ENCODE data around the gene ATG2A. TPM values are rescaled to one million over a fixed set of nuclear protein-coding genes. Genes with fewer than 3 reads are reported as not detected.

The ATG2A gene
- total RNA-seq, 4 donors from 2014 or later: 19.9 to 28.7 (median 26.1) TPM

GRCh38 chr11:64861227-64861975 is 55.6 kb downstream of the ATG2A start:
- Histone ChIP-seq H3K4me1 (peaks cover 96 to 100% (median 99%) of the 10 kb centered on the region in 4 donors), H3K36me3 (peaks cover 17 to 33% (median 30%) of the 10 kb centered on the region in 4 donors)

DNA sequence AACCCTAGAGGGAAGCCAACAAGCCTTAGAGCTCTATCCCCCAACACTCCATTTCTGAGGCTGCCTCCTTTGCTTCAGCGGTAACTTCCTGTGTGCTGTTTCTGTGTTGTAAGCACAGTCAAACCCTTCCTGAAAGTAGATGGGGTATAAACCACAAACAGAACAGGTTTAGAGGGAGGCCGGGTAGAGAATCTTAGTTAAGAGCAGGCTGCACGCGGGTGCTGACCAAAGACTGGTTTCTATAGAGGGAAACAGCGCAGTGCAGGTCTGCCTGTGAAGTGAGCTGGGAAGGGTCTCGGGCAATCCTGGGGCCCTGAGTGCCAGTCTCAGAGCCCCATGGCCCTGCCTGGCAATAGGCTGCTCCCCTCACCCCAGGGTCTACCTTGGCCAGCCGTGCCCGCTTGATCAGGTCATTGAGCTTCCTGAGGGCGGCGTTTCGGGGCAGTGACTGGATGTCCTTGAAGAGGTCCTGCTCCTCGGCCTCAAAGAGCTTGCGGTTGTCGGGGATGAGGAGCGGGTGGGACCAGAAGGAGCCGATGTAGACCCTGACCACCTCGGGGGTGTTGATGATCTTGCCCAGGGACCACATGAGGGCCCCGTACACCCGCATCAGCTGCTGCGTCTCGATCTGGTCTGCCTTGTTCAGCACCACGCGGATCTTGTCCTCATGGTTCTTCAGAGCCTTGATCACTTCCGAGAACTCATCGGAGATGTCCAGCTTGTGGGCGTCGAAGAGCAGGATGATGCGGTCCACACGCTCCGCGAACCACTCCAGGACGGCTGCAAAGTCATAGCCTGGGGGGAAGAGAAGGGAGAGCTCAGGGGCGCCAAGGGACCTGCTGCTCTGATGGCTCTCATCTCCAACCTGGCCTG is 57.2 kb downstream of the ATG2A start:
- DNase-seq (ENCODE audit: extremely low spot score): no peak
- no peaks in the 10 kb centered on the region for H3K27me3 ChIP-seq
- peaks cover 98 to 100% (median 99%) of the 10 kb centered on the region in 4 donors for H3K4me1 ChIP-seq
- no peak overlapping the region for H3K4me3 ChIP-seq
- WGBS: 91% methylated on average over 30 of the region's 33 CpGs
- peak overlapping the region; percentile 93 to 98 (median 94) for H3K27ac ChIP-seq (replicated peaks in 1 of 4)
- H3K9me3 ChIP-seq: no peaks in the 10 kb centered on the region
- intact Hi-C loops (cut with DNase I): no loop called here
- H3K36me3 ChIP-seq: peaks cover 17 to 33% (median 30%) of the 10 kb centered on the region in 4 donors
- TF ChIP-seq, protein P1, sequence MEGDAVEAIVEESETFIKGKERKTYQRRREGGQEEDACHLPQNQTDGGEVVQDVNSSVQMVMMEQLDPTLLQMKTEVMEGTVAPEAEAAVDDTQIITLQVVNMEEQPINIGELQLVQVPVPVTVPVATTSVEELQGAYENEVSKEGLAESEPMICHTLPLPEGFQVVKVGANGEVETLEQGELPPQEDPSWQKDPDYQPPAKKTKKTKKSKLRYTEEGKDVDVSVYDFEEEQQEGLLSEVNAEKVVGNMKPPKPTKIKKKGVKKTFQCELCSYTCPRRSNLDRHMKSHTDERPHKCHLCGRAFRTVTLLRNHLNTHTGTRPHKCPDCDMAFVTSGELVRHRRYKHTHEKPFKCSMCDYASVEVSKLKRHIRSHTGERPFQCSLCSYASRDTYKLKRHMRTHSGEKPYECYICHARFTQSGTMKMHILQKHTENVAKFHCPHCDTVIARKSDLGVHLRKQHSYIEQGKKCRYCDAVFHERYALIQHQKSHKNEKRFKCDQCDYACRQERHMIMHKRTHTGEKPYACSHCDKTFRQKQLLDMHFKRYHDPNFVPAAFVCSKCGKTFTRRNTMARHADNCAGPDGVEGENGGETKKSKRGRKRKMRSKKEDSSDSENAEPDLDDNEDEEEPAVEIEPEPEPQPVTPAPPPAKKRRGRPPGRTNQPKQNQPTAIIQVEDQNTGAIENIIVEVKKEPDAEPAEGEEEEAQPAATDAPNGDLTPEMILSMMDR (IDR thresholded peaks at IDR 0.05): no peak
- TF ChIP-seq POLR2A (IDR thresholded peaks at IDR 0.05; ENCODE audit: low read depth) (no peak), EP300 (IDR thresholded peaks at IDR 0.05) (no peak), POLR2AphosphoS5 (IDR thresholded peaks at IDR 0.05) (no peak)

More at GRCh38 chr11:64861227-64861975, 55.6 kb downstream of the ATG2A start:
- no peak for DNase-seq (ENCODE audit: extremely low spot score)
- no peak for TF ChIP-seq POLR2AphosphoS5 (IDR thresholded peaks at IDR 0.05)
- no peak for TF ChIP-seq POLR2A (IDR thresholded peaks at IDR 0.05; ENCODE audit: low read depth)
- TF ChIP-seq, protein P1 (IDR thresholded peaks at IDR 0.05): no peak
- TF ChIP-seq EP300 (IDR thresholded peaks at IDR 0.05): no peak
- Histone ChIP-seq H3K27ac (replicated peaks in 1 of 4) (peak overlapping the region; percentile 93 to 98 (median 94)), H3K9me3 (no peaks in the 10 kb centered on the region), H3K27me3 (no peaks in the 10 kb centered on the region), H3K4me3 (no peak overlapping the region)
- intact Hi-C loops (cut with DNase I): no loop called here
- 70% methylated on average over 4 of the region's 6 CpGs for WGBS

GRCh38 chr11:64858467-64859263 is 58.3 kb downstream of the ATG2A start:
- peak overlapping the region; percentile 93 to 98 (median 94) for H3K27ac ChIP-seq (replicated peaks in 1 of 4)

DNA sequence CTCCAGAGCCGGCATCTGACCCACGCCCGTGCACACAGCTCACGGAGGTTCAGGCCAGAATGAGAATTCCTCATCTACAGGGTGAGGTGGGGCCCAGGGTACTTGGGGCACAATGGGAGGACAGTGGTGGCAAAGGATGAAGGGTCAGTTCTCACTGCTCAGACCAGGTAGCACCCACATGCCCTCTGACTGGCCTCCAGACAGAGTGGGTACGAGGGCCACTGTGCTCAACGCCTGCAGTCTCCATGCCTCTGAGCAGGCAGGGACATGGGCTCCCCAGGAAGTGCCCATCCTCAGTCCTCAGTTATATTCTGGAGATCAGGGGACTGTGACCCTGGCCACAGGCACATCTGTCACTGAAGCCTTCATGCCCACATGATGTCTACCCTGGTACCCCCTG is 59.5 kb downstream of the ATG2A start:
- Histone ChIP-seq H3K9me3 (no peaks in the 10 kb centered on the region), H3K4me1 (peaks cover 98 to 100% (median 99%) of the 10 kb centered on the region in 4 donors), H3K27me3 (no peaks in the 10 kb centered on the region), H3K36me3 (peaks cover 27 to 55% (median 52%) of the 10 kb centered on the region in 4 donors), H3K4me3 (no peak overlapping the region), H3K27ac (replicated peaks in 1 of 4) (peak overlapping the region; percentile 93 to 98 (median 94))
- intact Hi-C loops (cut with DNase I): no loop called here
- TF ChIP-seq, protein P1 (IDR thresholded peaks at IDR 0.05): no peak
- TF ChIP-seq EP300 (IDR thresholded peaks at IDR 0.05) (no peak), POLR2AphosphoS5 (IDR thresholded peaks at IDR 0.05) (no peak), POLR2A (IDR thresholded peaks at IDR 0.05; ENCODE audit: low read depth) (no peak)
- no peak for DNase-seq (ENCODE audit: extremely low spot score)
- WGBS: 91% methylated on average over 6 of the region's 6 CpGs

More at GRCh38 chr11:64858467-64859263, 58.3 kb downstream of the ATG2A start:
- Histone ChIP-seq H3K9me3 (no peaks in the 10 kb centered on the region), H3K36me3 (peaks cover 26 to 44% (median 41%) of the 10 kb centered on the region in 4 donors), H3K4me3 (no peak overlapping the region), H3K4me1 (peaks cover 98 to 100% (median 99%) of the 10 kb centered on the region in 4 donors), H3K27me3 (no peaks in the 10 kb centered on the region)
- intact Hi-C loops (cut with DNase I): no loop called here
- TF ChIP-seq POLR2AphosphoS5 (IDR thresholded peaks at IDR 0.05) (no peak), POLR2A (IDR thresholded peaks at IDR 0.05; ENCODE audit: low read depth) (no peak), EP300 (IDR thresholded peaks at IDR 0.05) (no peak)
- TF ChIP-seq, protein P1 (IDR thresholded peaks at IDR 0.05): no peak
- WGBS: 71% methylated on average over 15 of the region's 19 CpGs
- DNase-seq (ENCODE audit: extremely low spot score): no peak

All from esophagus muscularis mucosa (tissue), 4 donors.